CD4-positive, alpha-beta T cell (primary cell): Measurements from ENCODE around the gene CAPZB. TPM values are rescaled to one million over a fixed set of nuclear protein-coding genes. Genes with fewer than 3 reads are reported as not detected.

Experiments used
- ATAC-seq: fragments of 200-7000 bp; cut with Tn5 transposase; one replicate; pipeline ENCODE4 v1.10.0; 2022; ENCODE audit warnings: mild to moderate bottlenecking; ENCODE audit not compliant: poor library complexity
- CTCF ChIA-PET: fragments of 350-600 bp; sonication (Branson Sonifier 250); formaldehyde crosslinking; loops from one replicate; lab custom pipeline; 2021; ENCODE audit warnings: antibody characterized with exemption, inconsistent platforms; lab: Charles Lee
- POLR2A ChIA-PET: fragments of 350-600 bp; sonication (Branson Sonifier 250); formaldehyde crosslinking; loops from one replicate; lab custom pipeline; 2021; ENCODE audit warnings: antibody characterized with exemption, inconsistent platforms; lab: Charles Lee
- DNase-seq, 14 experiments: peaks; one replicate each; pipeline ENCODE4 v3.0.0-alpha.2; 2013 to 2020; ENCODE audit warnings: mixed read lengths in 2 of 14
- H3K27ac ChIP-seq, 2 donors: one replicate each; pipeline versions ENCODE4 v1.5.1 to v1.7.0; 2013; ENCODE audit warnings: low read length in 2 of 2, low read depth in 1 of 2, mild to moderate bottlenecking in 1 of 2
- H3K27me3 ChIP-seq, 2 experiments: 1 replicate in 1 of 2; 2 replicates in 1 of 2; pipeline versions ENCODE4 v1.6.1 to v1.7.0; 2013; ENCODE audit warnings: low read length in 2 of 2, control low read depth in 1 of 2, mild to moderate bottlenecking in 1 of 2, moderate library complexity in 1 of 2; ENCODE audit not compliant: insufficient read depth in 2 of 2, control insufficient read depth in 1 of 2
- H3K36me3 ChIP-seq: one replicate; pipeline ENCODE4 v1.6.1; 2013; ENCODE audit warnings: low read length, control low read depth; ENCODE audit not compliant: insufficient read depth
- H3K4me1 ChIP-seq: one replicate; pipeline ENCODE4 v1.6.1; 2013; ENCODE audit warnings: low read length, control low read depth; ENCODE audit not compliant: insufficient read depth
- H3K4me3 ChIP-seq: one replicate; pipeline ENCODE4 v1.5.1; 2013; ENCODE audit warnings: mild to moderate bottlenecking, low read length, moderate library complexity
- H3K9me3 ChIP-seq, 2 experiments: 1 replicate in 1 of 2; 2 replicates in 1 of 2; pipeline versions ENCODE4 v1.6.1 to v1.7.0; 2013; ENCODE audit warnings: low read length in 2 of 2, mild to moderate bottlenecking in 2 of 2, control low read depth in 1 of 2, moderate library complexity in 1 of 2; ENCODE audit not compliant: control insufficient read depth in 1 of 2, insufficient read depth in 1 of 2
- H3K27ac Mint-ChIP-seq: one replicate; pipeline ENCODE4 v1.8.0; 2020; ENCODE audit warnings: mixed read lengths
- H3K27me3 Mint-ChIP-seq: one replicate; pipeline ENCODE4 v1.8.0; 2021; ENCODE audit warnings: mixed read lengths
- H3K36me3 Mint-ChIP-seq: one replicate; pipeline ENCODE4 v1.8.0; 2021; ENCODE audit warnings: low read depth, mixed read lengths
- H3K4me1 Mint-ChIP-seq: one replicate; pipeline ENCODE4 v1.8.0; 2021; ENCODE audit warnings: low read depth, mixed read lengths
- H3K4me3 Mint-ChIP-seq: one replicate; pipeline ENCODE4 v1.8.0; 2020; ENCODE audit warnings: mild to moderate bottlenecking, mixed read lengths
- H3K9me3 Mint-ChIP-seq: one replicate; pipeline ENCODE4 v1.8.0; 2020; ENCODE audit warnings: mixed read lengths
- intact Hi-C, 2 experiments: fragments of 100-400 bp; cut with DNase I in 1 of 2; cut with micrococcal nuclease in 1 of 2; formaldehyde crosslinking; loops; one replicate each; pipeline versions ENCODE4 v1.15.1 to v1.9.0; 2023 to 2025; cut with DNase I, micrococcal nuclease
- total RNA-seq, 174 experiments: library from RNA in 2 of 174; stranded (reverse) in 2 of 174; gene quantifications; one replicate each; pipeline ENCODE4 v1.2.3 and lab custom pipeline; 2021 to 2026
- TF ChIP-seq, protein P1 (sequence below): fragments of 200-600 bp; IDR thresholded peaks from one replicate; pipeline ENCODE4 v1.8.0; 2022; ENCODE audit warnings: antibody characterized with exemption, mild to moderate bottlenecking

CAPZB gene
- total RNA-seq, 2 experiments from 2014 or later = 168 to 173 TPM

DNA sequence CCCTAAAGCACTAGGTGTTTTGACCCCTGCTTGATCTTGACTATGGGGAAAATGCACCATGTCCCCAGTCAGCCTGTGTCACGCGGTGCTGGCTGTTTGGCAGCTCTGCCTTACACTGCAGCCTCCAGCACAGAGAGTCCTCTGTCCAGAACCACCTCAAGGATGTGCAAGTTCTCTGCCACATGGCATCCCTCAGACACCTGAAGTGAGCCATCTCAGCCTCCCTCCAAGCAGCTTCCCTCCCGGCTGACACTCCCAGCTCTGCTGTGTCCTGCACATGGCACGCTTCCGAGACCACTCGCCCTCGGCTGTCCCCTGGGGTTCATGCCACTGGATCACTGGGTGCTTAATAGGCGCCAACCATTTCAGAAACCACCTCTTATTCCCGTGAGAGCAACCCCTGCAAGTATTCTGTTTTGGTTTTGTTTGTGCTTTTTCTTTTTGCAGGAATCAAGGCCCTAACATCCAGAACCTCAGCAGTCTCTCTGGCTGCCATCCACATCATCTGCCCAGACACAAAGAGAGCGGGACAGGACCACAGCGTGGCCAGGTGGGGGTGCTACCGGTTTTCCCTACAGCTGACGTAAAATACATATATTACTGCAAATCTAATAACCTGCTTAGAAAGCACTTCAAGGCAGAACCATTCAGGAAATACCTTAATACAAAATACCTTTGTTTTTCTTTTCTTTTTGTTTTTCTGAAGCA is 45.7 kb downstream of the CAPZB start:
- ChIA-PET POLR2A (interaction anchor here (0.6 to 2.1 kb wide), 5 partner anchors 15 to 50 kb away, joined by 3 to 5 read pairs (median 4); no protein-coding TSS in a partner anchor), CTCF (interaction anchor here (0.6 to 5.0 kb wide), 5 partner anchors 33 to 223 kb away, joined by 3 to 16 read pairs (median 4); no protein-coding TSS in a partner anchor)
- H3K9me3 ChIP-seq = no peaks in the 10 kb centered on the region
- H3K27me3 ChIP-seq = no peaks in the 10 kb centered on the region
- peaks cover 87% of the 10 kb centered on the region for H3K4me1 ChIP-seq
- H3K9me3 Mint-ChIP-seq = no peaks in the 10 kb centered on the region
- peak overlapping the region; percentile 52 for H3K4me3 Mint-ChIP-seq
- no peaks in the 10 kb centered on the region for H3K27me3 Mint-ChIP-seq
- DNase-seq (peak; percentile 21 to 71 (median 47)), ATAC-seq (peak; percentile 72)
- H3K36me3 Mint-ChIP-seq = peaks cover 49% of the 10 kb centered on the region
- peak overlapping the region; percentile 76 for H3K27ac Mint-ChIP-seq
- TF ChIP-seq, protein P1, sequence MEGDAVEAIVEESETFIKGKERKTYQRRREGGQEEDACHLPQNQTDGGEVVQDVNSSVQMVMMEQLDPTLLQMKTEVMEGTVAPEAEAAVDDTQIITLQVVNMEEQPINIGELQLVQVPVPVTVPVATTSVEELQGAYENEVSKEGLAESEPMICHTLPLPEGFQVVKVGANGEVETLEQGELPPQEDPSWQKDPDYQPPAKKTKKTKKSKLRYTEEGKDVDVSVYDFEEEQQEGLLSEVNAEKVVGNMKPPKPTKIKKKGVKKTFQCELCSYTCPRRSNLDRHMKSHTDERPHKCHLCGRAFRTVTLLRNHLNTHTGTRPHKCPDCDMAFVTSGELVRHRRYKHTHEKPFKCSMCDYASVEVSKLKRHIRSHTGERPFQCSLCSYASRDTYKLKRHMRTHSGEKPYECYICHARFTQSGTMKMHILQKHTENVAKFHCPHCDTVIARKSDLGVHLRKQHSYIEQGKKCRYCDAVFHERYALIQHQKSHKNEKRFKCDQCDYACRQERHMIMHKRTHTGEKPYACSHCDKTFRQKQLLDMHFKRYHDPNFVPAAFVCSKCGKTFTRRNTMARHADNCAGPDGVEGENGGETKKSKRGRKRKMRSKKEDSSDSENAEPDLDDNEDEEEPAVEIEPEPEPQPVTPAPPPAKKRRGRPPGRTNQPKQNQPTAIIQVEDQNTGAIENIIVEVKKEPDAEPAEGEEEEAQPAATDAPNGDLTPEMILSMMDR = peak; percentile 54
- H3K27ac ChIP-seq = peak overlapping the region in 1 of 2 donors; percentile 26
- intact Hi-C loops = loop anchor here (1.0 to 5.0 kb wide), 6 partner anchors 43 to 213 kb away; no protein-coding TSS in a partner anchor
- H3K4me3 ChIP-seq = no peak overlapping the region
- peaks cover 25% of the 10 kb centered on the region for H3K36me3 ChIP-seq
- peaks cover 94% of the 10 kb centered on the region for H3K4me1 Mint-ChIP-seq

GRCh38 chr1:19438516-19439195 is 46.7 kb downstream of the CAPZB start:
- Histone ChIP-seq H3K36me3 (peaks cover 25% of the 10 kb centered on the region), H3K4me1 (peaks cover 85% of the 10 kb centered on the region), H3K4me3 (no peak overlapping the region), H3K9me3 (no peaks in the 10 kb centered on the region), H3K27me3 (no peaks in the 10 kb centered on the region), H3K27ac (peak overlapping the region in 1 of 2 donors; percentile 19)
- peaks cover 48% of the 10 kb centered on the region for H3K36me3 Mint-ChIP-seq
- H3K9me3 Mint-ChIP-seq = no peaks in the 10 kb centered on the region
- CTCF ChIA-PET = interaction anchor here (5.0 kb wide), 1 partner anchor 144 kb away, joined by 16 read pairs; no protein-coding TSS in a partner anchor
- peak overlapping the region; percentile 76 for H3K27ac Mint-ChIP-seq
- H3K4me1 Mint-ChIP-seq = peaks cover 92% of the 10 kb centered on the region
- POLR2A ChIA-PET = interaction anchor here (0.6 to 1.5 kb wide), 4 partner anchors 22 to 47 kb away, joined by 3 to 5 read pairs (median 4); no protein-coding TSS in a partner anchor
- intact Hi-C loops = loop anchor here (1.0 to 5.0 kb wide), 3 partner anchors 46 to 213 kb away; no protein-coding TSS in a partner anchor
- ATAC-seq (peak; percentile 29), DNase-seq (peak in 1 of 14 experiments; percentile 20)
- TF ChIP-seq, protein P1 = no peak
- no peaks in the 10 kb centered on the region for H3K27me3 Mint-ChIP-seq
- no peak overlapping the region for H3K4me3 Mint-ChIP-seq

- H3K27ac ChIP-seq = no peak overlapping the region
Measured at GRCh38 chr1:19437891-19438294, 47.4 kb downstream of the CAPZB start.

More at GRCh38 chr1:19437891-19438294, 47.4 kb downstream of the CAPZB start:
- Mint-ChIP-seq H3K4me1 (peaks cover 93% of the 10 kb centered on the region), H3K27ac (peak overlapping the region; percentile 76), H3K4me3 (no peak overlapping the region), H3K27me3 (no peaks in the 10 kb centered on the region), H3K9me3 (no peaks in the 10 kb centered on the region), H3K36me3 (peaks cover 54% of the 10 kb centered on the region)
- no peak for DNase-seq
- ChIA-PET POLR2A (interaction anchor here (0.9 to 1.5 kb wide), 5 partner anchors 25 to 48 kb away, joined by 3 to 6 read pairs (median 4); partner anchors contain the start of gene CAPZB), CTCF (interaction anchor here (1.9 to 5.0 kb wide), 2 partner anchors 144 to 216 kb away, joined by 7 to 16 read pairs; no protein-coding TSS in a partner anchor)
- intact Hi-C loops = loop anchor here in 1 of 2 experiments (5.0 kb wide), 1 partner anchor 46 kb away; no protein-coding TSS in a partner anchor
- Histone ChIP-seq H3K36me3 (peaks cover 28% of the 10 kb centered on the region), H3K9me3 (no peaks in the 10 kb centered on the region), H3K27me3 (no peaks in the 10 kb centered on the region), H3K4me3 (no peak overlapping the region), H3K4me1 (peaks cover 86% of the 10 kb centered on the region)
- TF ChIP-seq, protein P1 = no peak
- no peak for ATAC-seq
